SK-N-SH (cell line): ENCODE results near the gene ZBTB24. TPM values are rescaled to one million over a fixed set of nuclear protein-coding genes. Genes with fewer than 3 reads are reported as not detected.

Experiments used
- CTCF ChIA-PET: fragments of 300-600, 350-600 bp; formaldehyde crosslinking; extraction: SDS; loops from one replicate; lab custom pipeline; 2021; lab: Yijun Ruan, JAX
- POLR2A ChIA-PET: fragments of 350-600 bp; sonication (Branson Sonifier 250); formaldehyde crosslinking; extraction: SDS; loops from one replicate; lab custom pipeline; 2020; ENCODE audit warnings: antibody characterized with exemption, inconsistent platforms; lab: Yijun Ruan, JAX
- DNase-seq: peaks from one replicate; pipeline ENCODE4 v3.0.0; 2012
- H2AFZ ChIP-seq: fragments of 200-600 bp; sonication (generic); 2 replicates; pipeline ENCODE4 v1.8.1; 2016; ENCODE audit warnings: antibody characterized with exemption, mild to moderate bottlenecking, low read depth
- H3F3A ChIP-seq: fragments of 200-600 bp; sonication (generic); replicated peaks from 2 replicates; pipeline ENCODE3; 2016; ENCODE audit warnings: antibody characterized with exemption, mild to moderate bottlenecking; ENCODE audit not compliant: insufficient read depth
- H3K27ac ChIP-seq, 2 experiments: fragments of 200-500 bp in 1 of 2; fragments of 200-600 bp in 1 of 2; sonication (Bioruptor generic) in 1 of 2; sonication (generic), shearing (Covaris generic) in 1 of 2; 2 replicates each; pipeline versions ENCODE4 v1.5.1 to v1.6.1; 2014 to 2016; ENCODE audit warnings: low read depth in 2 of 2, inconsistent platforms in 1 of 2, low read length in 1 of 2, mild to moderate bottlenecking in 1 of 2, mixed read lengths in 1 of 2
- H3K27me3 ChIP-seq: fragments of 200-600 bp; sonication (generic), shearing (Covaris generic); 2 replicates; pipeline ENCODE4 v1.6.1; 2016; ENCODE audit warnings: mixed run types; ENCODE audit not compliant: insufficient read depth
- H3K36me3 ChIP-seq, 2 experiments: fragments of 200-500 bp in 1 of 2; fragments of 200-600 bp in 1 of 2; sonication (Bioruptor generic) in 1 of 2; sonication (generic) in 1 of 2; replicated peaks in 1 of 2; 2 replicates each; pipeline versions ENCODE3 to v1.5.1; 2014 to 2016; ENCODE audit warnings: low read length in 1 of 2, mild to moderate bottlenecking in 1 of 2; ENCODE audit not compliant: insufficient read depth in 2 of 2, control insufficient read depth in 1 of 2
- H3K4me1 ChIP-seq, 2 experiments: fragments of 200-500 bp in 1 of 2; fragments of 200-600 bp in 1 of 2; sonication (Bioruptor generic) in 1 of 2; sonication (generic), shearing (Covaris generic) in 1 of 2; 2 replicates each; pipeline versions ENCODE4 v1.5.1 to v1.6.1; 2014 to 2016; ENCODE audit warnings: low read depth in 1 of 2, low read length in 1 of 2, mixed run types in 1 of 2; ENCODE audit not compliant: insufficient read depth in 2 of 2, control insufficient read depth in 1 of 2
- H3K4me2 ChIP-seq: fragments of 200-600 bp; sonication (generic), shearing (Covaris generic); 2 replicates; pipeline ENCODE4 v1.6.1; 2017; ENCODE audit warnings: mixed run types
- H3K4me3 ChIP-seq, 2 experiments: fragments of 200-500 bp in 1 of 2; fragments of 200-600 bp in 1 of 2; sonication (Bioruptor generic) in 1 of 2; sonication (generic), shearing (Covaris generic) in 1 of 2; 2 replicates each; pipeline versions ENCODE4 v1.5.1 to v1.8.1; 2014 to 2016; ENCODE audit warnings: low read depth in 2 of 2, inconsistent platforms in 1 of 2, low read length in 1 of 2, mild to moderate bottlenecking in 1 of 2, mixed read lengths in 1 of 2, moderate library complexity in 1 of 2
- H3K79me2 ChIP-seq: fragments of 200-600 bp; sonication (generic); 2 replicates; pipeline ENCODE4 v1.8.1; 2017; ENCODE audit warnings: mild to moderate bottlenecking; ENCODE audit not compliant: insufficient read depth
- H3K9ac ChIP-seq: fragments of 200-600 bp; sonication (generic); 2 replicates; pipeline ENCODE4 v1.6.1; 2017; ENCODE audit warnings: mixed run types
- H3K9me2 ChIP-seq: fragments of 200-600 bp; sonication (generic); 2 replicates; pipeline ENCODE4 v1.6.1; 2017; ENCODE audit warnings: mixed run types
- H3K9me3 ChIP-seq: fragments of 200-600 bp; sonication (generic); 2 replicates; pipeline ENCODE4 v1.6.1; 2017; ENCODE audit warnings: mixed run types, mild to moderate bottlenecking, moderate library complexity
- H4K20me1 ChIP-seq: fragments of 200-600 bp; sonication (generic); 2 replicates; pipeline ENCODE4 v1.6.1; 2017; ENCODE audit warnings: mild to moderate bottlenecking, mixed run types; ENCODE audit not compliant: insufficient read depth
- CHD2 ChIP-seq: fragments of 150-350 bp; IDR thresholded peaks from 2 replicates; pipeline ENCODE4 v1.6.1; 2018; ENCODE audit warnings: low read length; ENCODE audit not compliant: partially characterized antibody
- ELF1 ChIP-seq: IDR thresholded peaks from 2 replicates; pipeline ENCODE4 v1.4.0; 2012
- EP300 ChIP-seq, 2 experiments: IDR thresholded peaks; 2 replicates each; pipeline versions ENCODE4 v1.4.0 to v1.6.1; 2012; ENCODE audit warnings: borderline replicate concordance in 1 of 2, low read depth in 1 of 2, low read length in 1 of 2
- FOXM1 ChIP-seq: IDR thresholded peaks from 2 replicates; pipeline ENCODE4 v1.4.0; 2012; ENCODE audit warnings: low read depth, mild to moderate bottlenecking
- GABPA ChIP-seq: IDR thresholded peaks from 2 replicates; pipeline ENCODE4 v1.4.0; 2012; ENCODE audit warnings: low read depth, mild to moderate bottlenecking
- GATA2 ChIP-seq: sonication (generic); formaldehyde crosslinking; IDR thresholded peaks from 2 replicates; pipeline ENCODE4 v1.5.0; 2020; ENCODE audit warnings: mild to moderate bottlenecking, missing genetic modification reagents
- MEF2A ChIP-seq: IDR thresholded peaks from 2 replicates; pipeline ENCODE4 v1.4.0; 2012; ENCODE audit warnings: low read depth, borderline replicate concordance
- MXI1 ChIP-seq: IDR thresholded peaks from 2 replicates; pipeline ENCODE4 v1.6.1; 2012; ENCODE audit warnings: mild to moderate bottlenecking, low read depth, low read length, improper control_type of control experiment
- PBX3 ChIP-seq: IDR thresholded peaks from 2 replicates; pipeline ENCODE4; 2012
- POLR2AphosphoS5 ChIP-seq: IDR thresholded peaks from 2 replicates; pipeline ENCODE4 v1.6.1; 2012; ENCODE audit warnings: low read depth, low read length
- RCOR1 ChIP-seq: fragments of 150-350 bp; IDR thresholded peaks from 2 replicates; pipeline ENCODE4 v1.6.1; 2017; ENCODE audit warnings: antibody characterized with exemption, low read length
- RFX5 ChIP-seq: IDR thresholded peaks from 2 replicates; pipeline ENCODE4 v1.6.1; 2012; ENCODE audit warnings: mild to moderate bottlenecking, improper control_type of control experiment, low read length
- TAF1 ChIP-seq: IDR thresholded peaks from 2 replicates; pipeline ENCODE4 v1.6.1; 2012; ENCODE audit warnings: low read depth, mild to moderate bottlenecking, low read length, moderate library complexity, borderline replicate concordance
- USF1 ChIP-seq: IDR thresholded peaks from 2 replicates; pipeline ENCODE4 v1.4.0; 2012; ENCODE audit warnings: low read depth, borderline replicate concordance
- YY1 ChIP-seq: IDR thresholded peaks from 2 replicates; pipeline ENCODE4 v1.4.0; 2012; ENCODE audit warnings: low read depth, mild to moderate bottlenecking
- WGBS: methylation state at CpG from one replicate; pipeline ENCODE4 v1.1.6; 2017; ENCODE audit warnings: low lambda C conversion rate; 5-methylcytosine and 5-hydroxymethylcytosine counted together
- polyA plus RNA-seq, 3 experiments: library from polyadenylated mRNA; depleted of rRNA; stranded (reverse); fragments of >200 nt; gene quantifications; 2 replicates each; pipeline ENCODE4 v1.2.3, GENCODE V29; 2012
- TF ChIP-seq, protein P1 (sequence below): IDR thresholded peaks from 2 replicates; pipeline ENCODE4 v1.4.0; 2012; ENCODE audit warnings: low read depth
- TF ChIP-seq, protein P2 (sequence below): fragments of 200-600 bp; sonication (generic); IDR thresholded peaks from 2 replicates; pipeline ENCODE4 v1.6.1; 2017; ENCODE audit warnings: antibody characterized with exemption, mild to moderate bottlenecking, moderate library complexity

ZBTB24 gene
- polyA plus RNA-seq, 1 of the 3 experiments (the other 2 are of a cell fraction) = 1.7 TPM

GRCh38 chr6:109460161-109460829 lies 22.7 kb downstream of the ZBTB24 start:
- Histone ChIP-seq H3K4me1 (peaks cover 0 to 9% of the 10 kb centered on the region in 2 experiments; a peak in 3 of 4 replicates), H3K79me2 (peaks cover 15% of the 10 kb centered on the region; the same call in 1 of the 2 replicates), H4K20me1 (no peaks in the 10 kb centered on the region), H2AFZ (no peak overlapping the region), H3K9ac (no peak overlapping the region), H3K4me2 (no peak overlapping the region), H3K27me3 (no peaks in the 10 kb centered on the region), H3K9me2 (no peaks in the 10 kb centered on the region), H3K27ac (no peak overlapping the region), H3K9me3 (no peaks in the 10 kb centered on the region), H3K36me3 (peaks cover 13 to 34% of the 10 kb centered on the region in 2 experiments), H3F3A (peaks cover 15% of the 10 kb centered on the region), H3K4me3 (no peak overlapping the region)
- CTCF ChIA-PET = interaction anchor here (1.0 to 1.2 kb wide), 2 partner anchors 12 to 19 kb away, joined by 3 read pairs; partner anchors contain the start of gene SMPD2
- POLR2A ChIA-PET = no interaction called here
- WGBS = 79% methylated on average over 3 of the region's 3 CpGs
- DNase-seq = no peak
- no peak for TF ChIP-seq PBX3
- no peak for TF ChIP-seq POLR2AphosphoS5
- no peak for TF ChIP-seq FOXM1
- TF ChIP-seq MEF2A = no peak
- TF ChIP-seq MXI1 = no peak
- TF ChIP-seq GATA2 (CRISPR knock-in tag) = no peak
- TF ChIP-seq RCOR1 = no peak
- no peak for TF ChIP-seq ELF1
- no peak for TF ChIP-seq CHD2
- no peak for TF ChIP-seq EP300 (IDR thresholded peaks at IDR 0.05; ENCODE audit: borderline replicate concordance in 1 of 2, low read depth in 1 of 2, low read length in 1 of 2)
- TF ChIP-seq, protein P1, sequence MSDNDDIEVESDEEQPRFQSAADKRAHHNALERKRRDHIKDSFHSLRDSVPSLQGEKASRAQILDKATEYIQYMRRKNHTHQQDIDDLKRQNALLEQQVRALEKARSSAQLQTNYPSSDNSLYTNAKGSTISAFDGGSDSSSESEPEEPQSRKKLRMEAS = no peak
- no peak for TF ChIP-seq YY1
- TF ChIP-seq, protein P2, sequence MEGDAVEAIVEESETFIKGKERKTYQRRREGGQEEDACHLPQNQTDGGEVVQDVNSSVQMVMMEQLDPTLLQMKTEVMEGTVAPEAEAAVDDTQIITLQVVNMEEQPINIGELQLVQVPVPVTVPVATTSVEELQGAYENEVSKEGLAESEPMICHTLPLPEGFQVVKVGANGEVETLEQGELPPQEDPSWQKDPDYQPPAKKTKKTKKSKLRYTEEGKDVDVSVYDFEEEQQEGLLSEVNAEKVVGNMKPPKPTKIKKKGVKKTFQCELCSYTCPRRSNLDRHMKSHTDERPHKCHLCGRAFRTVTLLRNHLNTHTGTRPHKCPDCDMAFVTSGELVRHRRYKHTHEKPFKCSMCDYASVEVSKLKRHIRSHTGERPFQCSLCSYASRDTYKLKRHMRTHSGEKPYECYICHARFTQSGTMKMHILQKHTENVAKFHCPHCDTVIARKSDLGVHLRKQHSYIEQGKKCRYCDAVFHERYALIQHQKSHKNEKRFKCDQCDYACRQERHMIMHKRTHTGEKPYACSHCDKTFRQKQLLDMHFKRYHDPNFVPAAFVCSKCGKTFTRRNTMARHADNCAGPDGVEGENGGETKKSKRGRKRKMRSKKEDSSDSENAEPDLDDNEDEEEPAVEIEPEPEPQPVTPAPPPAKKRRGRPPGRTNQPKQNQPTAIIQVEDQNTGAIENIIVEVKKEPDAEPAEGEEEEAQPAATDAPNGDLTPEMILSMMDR = no peak
- TF ChIP-seq TAF1 = no peak
- TF ChIP-seq USF1 = no peak
- no peak for TF ChIP-seq RFX5
- no peak for TF ChIP-seq GABPA
